Endometrium (tissue), 2 donors: Measurements from ENCODE around the gene SSU72.
"Not testable (repeated sequence)": the region's sequence is repeated elsewhere in the genome, so short reads cannot be mapped to it uniquely, and the experiment has no call there.

Source experiments
- FAIRE-seq: peaks from 2 replicates; lab custom pipeline; 2012; peaks lifted over from hg19 to GRCh38; lab: Jason Lieb, UNC
- donor health status: control.
- donor health status: control.

SSU72 gene

GRCh38 chr1:1495461-1495975, 79.1 kb downstream of the SSU72 start:
- not testable (repeated sequence) for FAIRE-seq

GRCh38 chr1:1494311-1494710, 80.4 kb downstream of the SSU72 start:
- FAIRE-seq, result not testable (repeated sequence)
